ACHN (cell line): ENCODE results near the gene FAM110D.

Experiments used
- DNase-seq: peaks from one replicate; pipeline ENCODE4 v3.0.0-alpha.2; 2015
- in situ Hi-C: cut with HindIII; loops from 2 replicates; pipeline ENCODE4 v1.10.0; 2017; ENCODE audit warnings: low sequenced_read_pairs, low pct_ligation_motif_present, low pct_unique_long_range_greater_than_20kb

The FAM110D gene

GRCh38 chr1:26160527-26161414 is 1.9 kb downstream of the FAM110D start:
- in situ Hi-C loops, result no loop called here
- no peak for DNase-seq

- in situ Hi-C loops, result no loop called here
Measured at GRCh38 chr1:26161415-26162219, 2.7 kb downstream of the FAM110D start.

GRCh38 chr1:26162220-26162709 is 3.4 kb downstream of the FAM110D start:
- in situ Hi-C loops, result no loop called here
- DNase-seq, result no peak

More at GRCh38 chr1:26161415-26162219, 2.7 kb downstream of the FAM110D start:
- DNase-seq, result peak; percentile 27

- in situ Hi-C loops, result no loop called here
- no peak for DNase-seq
Measured at GRCh38 chr1:26163684-26164035, 4.8 kb downstream of the FAM110D start.

- in situ Hi-C loops, result no loop called here
- peak; percentile 42 for DNase-seq
Measured at GRCh38 chr1:26164036-26164860, 5.4 kb downstream of the FAM110D start.

- DNase-seq, result no peak
- in situ Hi-C loops, result no loop called here
Measured at GRCh38 chr1:26164861-26165842, 6.3 kb downstream of the FAM110D start.

- DNase-seq, result no peak
- in situ Hi-C loops, result no loop called here
Measured at GRCh38 chr1:26166719-26167281, 7.9 kb downstream of the FAM110D start.

GRCh38 chr1:26168410-26169197 is 9.7 kb downstream of the FAM110D start, which contains the start of gene C1orf232:
Gene C1orf232 (minus strand): TSS chr1:26168963. CDS start chr1:26168499, 464 bp downstream.
- no peak for DNase-seq
- in situ Hi-C loops, result no loop called here

GRCh38 chr1:26169198-26169554 is 10.3 kb downstream of the FAM110D start:
- no peak for DNase-seq
- in situ Hi-C loops, result no loop called here

GRCh38 chr1:26169669-26170471 is 11.0 kb downstream of the FAM110D start, which contains the start of gene ZNF593:
Gene ZNF593 (plus strand): TSS chr1:26169908. CDS start chr1:26169984, 76 bp downstream.
- in situ Hi-C loops, result no loop called here
- peak; percentile 92 for DNase-seq

GRCh38 chr1:26170472-26170821 is 11.6 kb downstream of the FAM110D start:
- in situ Hi-C loops, result no loop called here
- no peak for DNase-seq

GRCh38 chr1:26171084-26172072 is 12.5 kb downstream of the FAM110D start, which contains the start of gene ZNF593OS:
Gene ZNF593OS (minus strand): TSS chr1:26171832. CDS start chr1:26171661, 171 bp downstream.
- in situ Hi-C loops, result no loop called here
- DNase-seq, result no peak

GRCh38 chr1:26175346-26175745 is 16.5 kb downstream of the FAM110D start:
- in situ Hi-C loops, result no loop called here
- DNase-seq, result no peak

- no peak for DNase-seq
- in situ Hi-C loops, result no loop called here
Measured at GRCh38 chr1:26177182-26177684, 18.4 kb downstream of the FAM110D start, which contains the start of gene CNKSR1. Gene CNKSR1 (plus strand): TSS chr1:26177491. CDS start chr1:26177548, 57 bp downstream.
